Jurkat, Clone E6-1 (cell line): ENCODE results near the gene USH1C.

Experiments used
- DNase-seq: peaks from one replicate; pipeline ENCODE4 v3.0.0-alpha.2; 2011; ENCODE audit warnings: low read depth, low spot score
- H3K4me3 ChIP-seq: 2 replicates; pipeline ENCODE4 v1.5.1; 2011; ENCODE audit warnings: mild to moderate bottlenecking, low read length, control low read depth, moderate library complexity

USH1C gene

DNA sequence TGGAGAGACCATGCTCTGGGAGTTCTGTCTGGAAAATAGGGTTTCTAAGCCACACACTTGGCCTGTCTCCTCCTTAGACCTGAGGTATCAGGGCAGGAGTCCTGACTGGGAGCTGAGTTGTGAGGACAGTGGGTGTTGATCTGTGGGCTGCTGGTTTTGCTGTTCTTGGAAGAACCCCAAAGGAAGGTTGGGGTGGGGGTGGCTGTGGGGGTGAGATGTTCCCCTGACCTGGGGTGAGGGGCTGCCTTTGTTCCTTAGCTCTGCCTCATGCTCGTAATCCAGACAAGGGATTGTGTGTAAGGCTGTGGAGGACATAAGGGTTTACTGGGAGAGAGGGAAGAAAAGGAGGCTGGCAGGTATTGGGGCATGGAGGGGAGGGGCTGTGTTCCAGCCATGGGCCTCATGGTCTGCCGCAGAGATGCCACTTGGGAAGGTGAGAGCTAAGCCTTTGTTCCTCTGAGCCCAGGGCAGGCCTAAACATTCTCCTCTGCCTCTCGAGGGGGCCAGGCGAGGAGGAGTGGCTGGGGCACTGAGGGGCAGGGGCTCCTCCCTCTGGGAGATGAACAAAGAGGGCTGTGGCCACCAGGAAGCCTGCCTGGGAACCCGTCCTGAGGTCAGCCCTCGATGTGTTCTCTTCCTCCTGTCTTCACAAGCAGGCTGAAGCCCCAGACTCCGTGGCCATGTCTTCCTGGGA lies 7.3 kb upstream of the USH1C start:
- no peak for DNase-seq
- no peak overlapping the region for H3K4me3 ChIP-seq

DNA sequence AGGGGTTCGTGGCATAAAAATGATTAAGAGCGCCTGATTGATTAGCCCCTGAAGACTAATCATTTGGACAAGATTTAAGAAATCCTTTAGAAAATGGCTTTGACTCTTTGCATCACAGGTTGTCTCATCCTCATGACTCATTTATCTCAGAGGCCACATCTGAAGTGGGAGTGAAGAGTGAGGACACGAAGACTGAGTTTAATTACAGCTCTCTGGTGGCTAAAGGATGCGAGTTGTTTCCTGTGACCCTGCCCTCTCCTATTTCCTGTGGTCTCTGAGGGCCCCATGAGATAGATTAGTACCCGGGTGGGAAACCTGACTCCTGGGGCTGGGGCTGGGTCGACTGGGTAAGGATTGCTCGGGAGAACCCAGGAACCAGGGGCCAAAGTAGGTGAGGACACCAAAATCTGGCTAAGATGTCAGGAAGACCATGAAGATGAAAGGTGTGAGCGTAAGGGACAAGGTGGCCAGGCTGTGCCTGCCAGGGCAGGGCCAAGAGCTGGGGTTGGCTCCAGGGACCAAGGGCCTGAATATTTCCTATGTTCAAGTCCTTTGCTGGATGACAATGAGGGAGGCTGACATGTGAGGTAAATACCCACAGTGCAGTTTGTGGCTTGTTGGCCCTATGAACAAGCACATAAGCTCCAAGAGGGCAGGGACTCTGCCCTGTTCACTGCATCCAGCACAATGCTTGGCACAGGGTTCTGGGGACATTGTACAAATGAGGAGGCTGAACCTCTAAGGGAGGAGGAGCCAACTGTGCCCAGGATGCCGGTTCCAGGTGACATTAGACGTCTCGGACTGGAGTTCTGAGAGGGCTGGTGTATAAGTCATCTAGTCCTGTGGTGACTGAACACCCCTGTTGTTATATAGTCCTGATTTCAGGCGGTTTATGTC lies 6.5 kb upstream of the USH1C start:
- no peak for DNase-seq
- H3K4me3 ChIP-seq = no peak overlapping the region

DNA sequence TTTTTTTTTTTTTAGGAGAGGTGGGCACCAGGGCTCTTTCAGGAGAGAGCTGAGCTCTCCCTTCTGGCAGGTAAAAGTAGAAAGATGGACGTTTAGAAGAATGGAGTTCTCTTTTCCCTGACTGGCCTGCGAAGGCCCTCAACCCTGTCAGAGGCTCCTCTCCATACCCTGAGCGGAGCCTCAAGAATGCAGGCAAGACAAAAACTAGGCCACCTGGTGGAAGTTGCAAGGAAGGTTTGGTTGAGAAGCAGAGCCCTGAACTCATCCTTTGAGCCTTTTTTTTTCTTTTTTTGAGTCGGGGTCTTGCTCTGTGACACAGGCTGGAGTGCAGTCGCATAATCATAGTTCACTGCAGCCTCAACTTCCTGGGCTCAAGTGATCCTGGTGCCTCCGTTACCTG lies 4.2 kb upstream of the USH1C start:
- no peak for DNase-seq
- no peak overlapping the region for H3K4me3 ChIP-seq

DNA sequence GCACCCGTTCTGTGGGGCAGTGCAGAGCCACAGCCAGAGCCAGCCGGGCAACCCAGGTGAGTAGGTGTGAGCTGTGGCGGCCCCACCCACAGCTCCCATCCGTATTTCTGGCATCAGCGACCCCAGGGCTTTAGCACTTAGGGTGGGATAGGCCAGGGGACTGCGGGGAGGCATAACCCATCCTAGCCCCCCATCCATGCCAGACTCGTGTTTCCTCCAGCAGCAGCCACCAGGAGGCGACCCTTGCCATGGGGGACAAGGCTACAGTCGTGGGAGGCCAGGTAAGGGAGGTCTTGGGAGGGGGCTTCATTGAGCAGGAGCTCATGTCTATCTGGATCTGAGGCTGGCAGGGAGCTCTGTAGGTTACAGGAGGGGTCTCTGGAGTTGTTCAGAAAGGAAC lies 3.7 kb upstream of the USH1C start:
- no peak overlapping the region for H3K4me3 ChIP-seq
- DNase-seq = no peak

DNA sequence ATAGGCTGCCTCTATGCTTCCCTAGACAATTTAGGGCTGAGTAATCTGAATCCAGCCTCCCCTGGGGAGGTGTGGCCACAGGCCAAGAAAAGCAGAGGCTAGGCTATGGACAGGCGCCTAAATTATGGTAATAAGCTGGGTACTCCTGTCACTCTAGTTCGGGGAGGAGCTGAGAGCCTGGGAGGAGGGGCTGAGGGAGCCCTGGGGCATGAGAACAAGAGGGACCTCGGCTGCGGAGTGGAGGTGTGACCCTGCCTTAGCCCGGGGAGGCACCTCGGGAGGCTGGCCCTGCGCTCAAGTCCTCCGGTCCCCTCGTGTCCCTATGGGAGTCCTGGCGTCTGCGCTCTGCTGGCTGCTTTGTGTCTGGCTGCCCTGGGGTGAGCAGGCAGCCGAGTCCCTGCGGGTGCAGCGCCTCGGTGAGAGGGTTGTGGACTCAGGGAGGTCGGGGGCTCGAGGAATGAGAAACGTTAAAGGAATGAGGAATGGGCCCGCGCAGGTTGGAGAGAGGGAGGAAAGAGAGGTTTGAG lies 2.9 kb upstream of the USH1C start, which contains the start of gene OTOG:
TSS of gene OTOG (plus strand) at position 209 of the 527 bp plus-strand sequence. CDS start at position 323, 114 bp downstream.
- DNase-seq = no peak
- H3K4me3 ChIP-seq = no peak within 1 kb of the TSS

DNA sequence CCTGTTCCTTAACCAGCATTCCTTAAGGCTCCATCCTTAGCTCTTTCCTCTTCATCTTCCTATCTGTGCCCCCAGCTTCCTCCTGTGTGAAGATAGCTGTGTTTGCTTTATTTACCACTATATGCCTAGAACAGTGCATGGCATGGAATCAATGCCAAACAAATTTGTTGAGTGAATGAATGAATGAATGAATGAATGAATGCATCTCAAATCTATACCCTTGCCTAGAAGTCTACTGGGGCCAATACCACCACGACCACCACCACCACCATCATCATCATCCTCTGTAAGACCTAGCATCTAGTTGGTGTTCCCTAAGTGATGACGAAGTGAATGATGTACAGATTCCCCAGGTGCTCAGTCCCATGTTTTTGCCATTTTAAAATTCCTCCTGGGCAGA lies 2.0 kb upstream of the USH1C start:
- no peak overlapping the region for H3K4me3 ChIP-seq
- DNase-seq = no peak

DNA sequence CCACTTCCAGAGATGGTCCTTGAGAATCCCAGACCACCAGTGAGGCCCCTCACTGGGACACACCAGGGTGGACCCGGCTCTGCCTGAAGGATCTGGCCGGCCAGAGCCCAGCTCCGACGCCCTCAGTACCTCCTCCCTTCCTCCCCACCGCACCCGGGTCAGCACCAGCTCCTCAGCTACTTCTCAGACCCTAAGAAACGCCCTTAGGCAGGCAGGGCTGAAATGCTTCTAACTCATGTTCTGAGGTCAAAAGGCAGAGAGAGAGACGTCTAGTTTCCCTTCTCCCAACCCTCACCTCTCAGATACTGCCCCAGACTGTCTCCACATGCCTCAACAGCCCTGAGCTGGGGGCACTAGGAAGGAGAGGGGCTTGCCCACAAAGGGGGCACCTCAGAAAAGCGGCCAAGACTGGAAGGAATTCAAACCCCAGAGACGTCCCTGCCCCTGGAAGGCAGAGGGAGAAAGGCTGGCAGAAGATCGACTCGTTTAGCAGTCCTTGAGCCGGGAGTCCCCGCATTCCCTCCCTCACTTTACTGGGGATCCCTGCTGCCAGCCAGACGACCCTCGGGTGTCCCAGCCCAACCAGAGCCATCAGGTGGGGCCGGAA lies 539 bp downstream of the USH1C start:
- no peak for DNase-seq
- no peak overlapping the region for H3K4me3 ChIP-seq

DNA sequence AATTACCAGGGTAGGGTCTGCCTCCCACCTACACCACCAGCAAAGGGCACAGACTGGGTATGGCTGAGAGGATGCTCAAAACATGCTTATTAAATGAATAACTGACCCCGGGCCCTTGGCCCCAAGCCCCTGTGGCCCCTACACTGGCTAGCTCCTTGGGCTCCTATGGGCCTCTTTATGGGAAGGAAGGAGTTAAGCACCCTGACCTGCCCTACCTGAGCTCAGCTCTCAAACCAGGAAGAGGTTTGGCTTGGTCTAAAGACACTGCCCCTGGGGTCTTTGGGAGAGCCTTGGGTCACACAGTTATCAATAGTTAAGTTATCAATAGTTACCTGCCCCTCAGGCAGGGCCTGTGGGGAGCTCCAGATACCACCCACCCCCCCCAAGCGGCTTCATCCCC lies 1.2 kb downstream of the USH1C start:
- DNase-seq = no peak
- no peak overlapping the region for H3K4me3 ChIP-seq

DNA sequence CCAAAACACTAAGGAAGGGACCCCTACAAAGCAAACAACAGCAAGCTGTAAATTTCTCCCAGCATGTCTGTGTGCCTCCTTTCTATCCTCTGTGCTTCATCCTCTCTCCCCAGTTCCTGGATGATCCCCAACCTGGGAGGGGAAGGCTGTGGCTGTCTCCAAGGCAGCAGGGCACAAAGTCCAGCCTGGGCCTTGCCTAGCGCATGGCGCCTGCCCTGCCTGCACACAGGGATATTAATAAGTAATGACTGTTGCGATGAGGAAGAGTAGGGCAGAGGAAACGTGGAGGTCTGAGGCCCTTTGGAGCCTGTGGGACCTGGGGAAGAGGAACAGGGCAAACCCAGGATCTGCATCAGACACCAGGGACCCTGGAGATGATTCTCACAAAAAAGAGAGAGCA lies 2.0 kb downstream of the USH1C start:
- DNase-seq = no peak
- no peak overlapping the region for H3K4me3 ChIP-seq

DNA sequence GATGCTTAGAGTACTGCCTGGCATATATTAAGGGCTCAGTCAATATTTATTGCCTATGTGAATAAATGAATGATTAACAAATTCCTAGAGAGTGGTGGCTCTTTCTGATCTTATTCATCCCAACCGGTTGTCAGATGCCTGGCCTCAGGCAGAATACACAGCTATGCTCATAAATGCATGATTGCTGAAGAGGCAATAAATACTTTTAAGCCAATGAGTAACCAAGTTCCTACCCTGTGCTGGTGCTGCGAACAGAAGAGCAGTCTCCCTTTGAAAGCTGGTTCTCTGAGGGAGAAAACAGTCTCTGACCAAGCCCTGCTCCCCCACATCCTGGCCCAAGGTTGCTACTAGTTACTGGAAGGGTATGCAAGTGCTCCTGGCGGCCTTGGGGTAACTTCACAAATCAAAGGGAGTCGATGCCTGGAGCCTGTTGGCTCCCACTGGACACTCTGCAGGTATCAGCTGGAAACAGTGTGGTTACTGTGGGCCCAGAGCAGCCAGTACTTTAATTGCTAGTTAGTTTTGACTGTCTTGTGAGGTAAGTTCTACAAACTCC lies 2.8 kb downstream of the USH1C start:
- no peak overlapping the region for H3K4me3 ChIP-seq
- no peak for DNase-seq

DNA sequence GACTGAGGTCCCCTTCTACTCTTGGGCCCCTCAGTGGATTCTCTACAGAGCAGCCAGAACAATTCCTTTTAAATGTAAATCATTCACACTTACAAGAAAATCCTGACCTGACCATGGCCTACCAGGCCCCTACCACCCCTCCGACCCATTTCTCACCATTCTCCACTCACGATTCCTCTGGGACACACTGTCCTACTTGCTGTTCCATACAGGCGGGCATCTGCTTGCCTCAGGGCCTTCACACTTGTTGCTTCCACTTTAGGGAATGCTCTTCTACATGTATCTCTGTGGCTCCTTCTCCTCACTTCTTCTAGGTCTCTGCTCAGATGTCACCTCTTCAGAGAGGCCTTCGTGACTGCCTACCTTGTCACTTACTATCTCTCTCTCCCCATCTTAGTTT lies 3.4 kb downstream of the USH1C start:
- H3K4me3 ChIP-seq = no peak overlapping the region
- DNase-seq = no peak

DNA sequence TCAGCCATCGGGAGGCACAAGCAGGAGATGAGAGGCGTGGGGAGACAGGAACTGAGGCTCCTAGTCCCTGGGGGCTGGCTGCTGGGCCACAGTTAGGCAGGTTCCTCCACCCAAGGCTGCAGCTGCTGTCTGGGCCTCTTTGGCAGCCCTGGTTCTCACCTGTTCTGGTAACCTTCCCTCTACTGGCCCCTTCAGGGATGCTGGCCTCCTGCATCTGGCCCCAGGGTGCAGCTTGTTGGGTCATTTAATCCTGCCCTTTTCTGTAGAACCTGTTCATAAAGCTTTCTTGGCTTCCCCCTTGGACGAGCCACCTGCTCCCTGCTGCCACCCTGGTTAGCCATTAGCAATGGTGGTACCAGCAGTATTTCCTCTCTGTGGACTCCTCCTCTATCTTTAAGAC lies 5.5 kb downstream of the USH1C start:
- no peak overlapping the region for H3K4me3 ChIP-seq
- no peak for DNase-seq

DNA sequence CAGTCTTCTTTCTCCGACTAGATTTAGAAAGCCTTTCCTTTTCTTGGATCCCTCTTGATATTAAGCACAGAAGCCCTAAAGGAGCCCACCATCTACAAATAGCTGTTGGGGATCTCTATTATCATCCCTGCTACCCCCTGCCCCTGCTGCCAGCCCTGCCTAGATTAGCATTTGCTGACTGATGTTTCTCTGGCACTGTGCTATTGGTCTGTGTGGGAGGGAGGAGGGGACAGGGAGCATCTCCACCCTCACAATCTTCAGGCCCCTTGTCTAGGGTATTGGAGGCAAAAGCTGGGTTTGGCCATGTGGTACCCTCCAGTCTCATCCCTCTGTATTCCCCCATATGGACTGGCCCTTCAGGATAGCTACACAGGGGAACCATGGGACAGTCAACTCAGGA lies 6.2 kb downstream of the USH1C start:
- DNase-seq = no peak
- no peak overlapping the region for H3K4me3 ChIP-seq

DNA sequence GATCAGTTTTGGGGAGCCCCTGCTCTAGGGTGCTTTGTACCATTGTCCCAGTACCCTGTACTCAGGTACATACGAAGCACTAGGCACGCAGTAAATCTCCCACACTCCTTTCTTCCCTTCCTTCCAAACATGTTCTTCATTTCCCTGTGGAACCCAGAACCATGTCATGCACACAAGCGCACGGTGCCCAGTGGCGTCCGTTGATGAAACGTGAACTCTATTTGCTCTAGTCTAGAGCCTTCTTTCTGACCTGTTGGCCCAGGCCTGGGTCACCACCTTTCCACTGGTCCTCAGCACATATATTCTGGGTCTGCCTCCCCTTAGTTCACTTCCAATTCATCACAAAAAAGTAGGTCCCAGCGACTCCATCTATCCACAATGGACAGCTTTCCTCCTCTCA lies 7.0 kb downstream of the USH1C start:
- no peak for DNase-seq
- H3K4me3 ChIP-seq = no peak overlapping the region

DNA sequence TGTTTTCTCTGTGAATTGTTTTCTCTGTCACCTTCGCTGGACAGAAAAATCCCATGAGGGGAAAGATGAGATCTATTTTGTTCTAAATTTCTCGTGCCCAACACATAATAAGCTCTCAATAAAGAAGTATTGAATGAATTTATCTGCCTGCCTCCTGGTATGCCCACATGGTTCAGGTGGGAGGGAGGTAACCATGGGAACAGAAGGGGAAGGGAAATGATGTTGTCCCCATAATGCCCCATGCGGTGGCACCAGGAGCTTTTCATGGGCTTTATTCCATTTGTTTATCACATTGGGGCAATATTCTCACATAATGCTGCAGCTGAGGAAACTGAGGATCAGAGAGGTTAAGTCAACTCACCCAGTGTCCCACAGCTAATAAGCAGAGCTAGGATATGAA lies 8.7 kb downstream of the USH1C start:
- no peak for DNase-seq
- no peak overlapping the region for H3K4me3 ChIP-seq

DNA sequence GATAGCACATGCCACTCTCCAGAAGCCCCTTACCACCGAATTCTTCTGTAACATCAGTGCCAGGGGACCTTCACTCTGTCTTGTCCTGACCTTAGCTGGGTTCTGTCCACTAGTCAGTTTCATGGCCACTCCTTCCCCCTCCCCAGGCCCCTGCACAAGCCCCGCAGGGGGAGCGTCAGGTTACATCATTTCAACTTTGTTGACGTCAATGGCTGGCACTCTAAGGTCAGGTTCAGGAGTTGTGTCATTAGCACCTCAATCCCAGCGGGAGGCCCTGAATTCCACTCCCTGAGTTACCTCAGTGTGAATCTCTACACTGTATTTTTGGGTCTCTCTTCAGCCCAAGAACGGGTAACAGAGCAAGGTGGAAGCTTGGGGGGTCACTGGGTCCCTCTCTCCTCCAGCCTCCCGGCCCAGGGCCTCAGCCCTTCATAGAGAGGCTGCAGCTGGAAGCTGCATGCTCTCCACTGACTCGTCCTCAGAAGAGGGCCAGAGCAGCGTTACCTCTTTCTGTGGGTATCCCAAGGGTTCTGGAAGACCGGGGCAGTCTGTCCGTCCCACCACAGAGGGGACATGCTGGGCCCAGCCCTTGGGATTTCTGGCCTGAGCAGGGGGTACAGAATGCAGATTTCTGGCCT lies 10.3 kb downstream of the USH1C start:
- no peak overlapping the region for H3K4me3 ChIP-seq
- no peak for DNase-seq

DNA sequence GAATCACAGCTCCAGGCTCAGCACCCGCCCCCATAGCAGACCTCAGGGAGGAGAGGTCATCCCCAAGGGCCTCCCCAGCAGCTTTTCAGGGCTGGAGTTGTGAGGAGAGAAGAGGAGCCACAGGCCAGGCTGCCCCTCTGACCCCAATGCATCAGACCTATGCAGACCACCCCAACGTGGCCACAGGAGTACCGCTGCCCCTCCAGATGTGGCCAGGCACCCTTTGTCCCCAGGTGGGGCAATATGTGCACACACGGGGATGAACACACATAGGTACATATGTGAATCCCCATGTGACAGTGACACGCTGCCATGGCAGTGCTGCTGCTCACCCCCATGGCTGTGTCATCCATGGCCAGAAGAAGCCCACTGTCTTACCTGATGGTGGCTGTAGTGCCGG lies 10.9 kb downstream of the USH1C start:
- DNase-seq = no peak
- no peak overlapping the region for H3K4me3 ChIP-seq

DNA sequence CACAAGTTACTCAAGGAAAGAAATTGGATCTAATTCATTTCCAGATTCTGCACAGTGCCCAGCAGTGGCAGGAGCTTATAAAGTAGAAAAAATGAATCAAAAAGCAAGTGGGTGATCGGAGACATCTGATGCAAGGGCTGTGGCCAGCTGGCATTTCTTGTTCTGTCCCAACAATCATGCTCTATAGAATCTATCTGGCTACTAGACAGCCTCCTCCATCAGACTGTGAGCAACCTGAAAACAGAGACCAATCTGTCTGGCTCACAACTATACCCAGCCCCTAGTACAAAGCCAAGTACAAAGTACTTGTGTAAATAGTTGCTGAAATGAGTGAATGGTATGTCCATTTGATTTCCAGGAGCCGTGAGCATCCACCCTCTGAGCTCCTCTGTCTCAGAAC lies 11.4 kb downstream of the USH1C start:
- DNase-seq = no peak
- no peak overlapping the region for H3K4me3 ChIP-seq

DNA sequence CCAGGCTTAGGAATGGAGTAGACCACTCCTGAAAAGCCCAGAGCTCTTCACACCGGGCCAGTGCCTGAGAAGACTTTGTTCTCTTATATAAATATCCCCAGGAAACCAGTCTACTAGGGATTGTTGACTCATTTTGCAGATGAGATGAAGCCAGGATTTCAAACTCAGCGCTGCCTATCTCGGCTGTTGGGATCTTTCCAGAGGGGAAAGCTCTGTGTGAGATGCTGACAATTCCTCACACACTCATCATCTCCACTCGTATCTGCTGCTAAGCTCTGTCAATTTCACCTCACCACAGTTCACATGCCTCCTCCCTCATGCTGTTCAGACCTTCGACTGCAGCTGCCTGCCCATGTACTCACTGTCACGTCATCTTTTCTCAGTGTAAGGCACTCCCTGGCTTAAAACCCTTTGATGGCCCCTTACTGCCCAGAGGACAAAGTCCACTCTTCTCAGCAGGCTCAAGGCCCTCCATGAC lies 12.5 kb downstream of the USH1C start:
- DNase-seq = no peak
- H3K4me3 ChIP-seq = no peak overlapping the region
